ENCODE measurements around the gene THSD4. TPM values are rescaled to one million over a fixed set of nuclear protein-coding genes. Genes with fewer than 3 reads are reported as not detected.
A peak's percentile ranks its signal among the peaks of the same experiment; 100 is the strongest.

THSD4 gene
- total and polyA plus RNA-seq, 2 of the 8 experiments (the other 6 are each of a cell fraction or from before 2014, with no cell fraction given) = 2.5 to 6.2 TPM

DNA sequence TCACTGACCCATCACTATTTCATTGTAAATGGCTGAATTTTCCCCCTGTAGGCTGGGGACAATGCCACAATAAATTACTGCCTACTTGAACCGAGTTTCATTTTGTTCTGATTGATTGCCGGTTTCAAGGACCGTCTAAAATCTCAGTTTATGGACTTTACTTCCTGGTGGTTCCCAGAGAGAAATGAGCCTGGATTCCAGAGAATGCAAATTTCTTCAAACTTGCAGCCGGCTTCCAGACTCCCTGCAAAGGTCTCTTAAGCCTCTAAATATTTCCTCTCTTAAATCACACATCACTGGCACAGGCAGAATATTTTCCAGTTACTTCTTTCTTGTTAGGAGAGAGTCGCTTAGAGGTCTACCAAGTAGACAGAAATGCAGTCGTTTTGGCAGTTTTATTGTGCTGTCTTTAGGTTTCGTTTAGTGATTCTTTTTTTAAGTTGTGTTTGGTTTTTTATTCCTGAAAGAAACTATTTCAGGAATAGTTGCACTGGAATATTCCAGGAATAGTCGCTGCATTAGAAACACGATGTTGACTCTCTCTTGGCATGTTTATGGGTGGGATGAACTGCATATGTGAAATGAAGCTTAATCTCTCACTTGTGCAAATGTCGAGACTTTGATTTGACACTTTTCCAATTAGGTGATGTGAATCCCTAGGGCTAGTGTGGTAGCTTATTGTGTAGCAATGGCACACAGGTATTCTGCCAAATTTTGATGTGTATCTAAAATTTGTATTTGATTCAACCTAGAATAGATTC is 411.0 kb downstream of the THSD4 start:
- Histone ChIP-seq H3K4ac (replicated peaks; ENCODE audit: insufficient read length, low read depth, low read length) (no peak overlapping the region), H3K56ac (replicated peaks; ENCODE audit: insufficient read length, low read depth, low read length) (no peak overlapping the region), H3K4me3 (ENCODE audit: extremely low read depth in 1 of 4, insufficient read depth in 2 of 4, low read depth in 3 of 4, low read length in 4 of 4) (no peak overlapping the region), H2AFZ (ENCODE audit: low read length) (no peak overlapping the region), H3K36me3 (ENCODE audit: control insufficient read depth in 2 of 4, insufficient read depth in 4 of 4, low read length in 3 of 4) (no peaks in the 10 kb centered on the region), H3K9me3 (ENCODE audit: insufficient read depth in 2 of 2, low read depth in 1 of 2, low read length in 1 of 2) (no peaks in the 10 kb centered on the region), H2BK5ac (ENCODE audit: low read depth, low read length) (no peak overlapping the region), H3K27ac (ENCODE audit: low read depth, low read length) (no peak overlapping the region), H3K4me1 (replicated peaks in 1 of 4; ENCODE audit: control insufficient read depth in 3 of 4, insufficient read depth in 4 of 4, low read length in 3 of 4) (peaks cover 0 to 6% (median 0%) of the 10 kb centered on the region in 4 experiments; a peak in 3 of 7 replicates), H3K79me2 (ENCODE audit: control insufficient read depth in 1 of 2, insufficient read depth in 2 of 2, low read length in 2 of 2) (no peaks in the 10 kb centered on the region), H3K23me2 (ENCODE audit: low read depth, low read length) (no peaks in the 10 kb centered on the region), H4K8ac (ENCODE audit: extremely low read depth, insufficient read depth, low read length) (no peak overlapping the region), H2BK20ac (ENCODE audit: low read length) (no peak overlapping the region), H2BK15ac (ENCODE audit: low read length) (no peak overlapping the region), H2BK12ac (ENCODE audit: low read depth, low read length) (no peak overlapping the region), H3K27me3 (replicated peaks in 1 of 4; ENCODE audit: control insufficient read depth in 3 of 4, extremely low read depth in 1 of 4, insufficient read depth in 3 of 4, low read length in 3 of 4) (no peaks in the 10 kb centered on the region), H3K9ac (replicated peaks in 1 of 4; ENCODE audit: extremely low read depth in 1 of 4, low read depth in 3 of 4, low read length in 3 of 4) (no peak overlapping the region), H3K79me1 (ENCODE audit: low read depth, low read length) (no peaks in the 10 kb centered on the region), H3K23ac (ENCODE audit: insufficient read length) (no peak overlapping the region), H2BK120ac (replicated peaks; ENCODE audit: low read depth, low read length) (no peak overlapping the region), H3K18ac (ENCODE audit: extremely low read depth, low read length) (no peak overlapping the region), H4K5ac (ENCODE audit: insufficient read length, low read depth, low read length) (no peak overlapping the region), H2AK5ac (ENCODE audit: low read depth, low read length) (no peak overlapping the region), H3K4me2 (ENCODE audit: insufficient read depth in 1 of 2, low read depth in 2 of 2, low read length in 2 of 2) (no peak overlapping the region), H4K91ac (replicated peaks; ENCODE audit: insufficient read length, low read length) (no peak overlapping the region), H3K14ac (ENCODE audit: insufficient read length) (no peak overlapping the region), H4K20me1 (replicated peaks in 1 of 2; ENCODE audit: control insufficient read depth in 1 of 2, insufficient read depth in 2 of 2, low read length in 2 of 2) (no peaks in the 10 kb centered on the region)
- WGBS, 2 experiments (ENCODE audit: extremely low coverage in 1 of 2, insufficient coverage in 1 of 2, insufficient read length in 1 of 2, insufficient replicate concordance in 2 of 2, low coverage in 1 of 2, low lambda C conversion rate in 2 of 2, missing lambda C conversion rate in 1 of 2) = 73% methylated on average over 10 of the region's 10 CpGs; no CpG with 5 or more reads in 1 of the 2 experiments
- DNase-seq (ENCODE audit: low read depth in 1 of 2, low spot score in 2 of 2) (no peak), FAIRE-seq (peak; percentile 36)
- POLR2A ChIA-PET (ENCODE audit: partially characterized antibody) = no interaction called here
- CTCF ChIA-PET (ENCODE audit: partially characterized antibody) = interaction anchor here (0.6 to 1.8 kb wide), 8 partner anchors 9 to 514 kb away, joined by 3 to 9 read pairs (median 3); no protein-coding TSS in a partner anchor
- TF ChIP-seq SRF (IDR thresholded peaks at IDR 0.05; ENCODE audit: low read depth, low read length) = no peak
- no peak for TF ChIP-seq CHD2 (IDR thresholded peaks at IDR 0.05; ENCODE audit: low read length)
- no peak for TF ChIP-seq SIN3A (conservative IDR thresholded peaks at IDR 0.05 in 1 of 2, IDR thresholded peaks at IDR 0.05 in 1 of 2; ENCODE audit: low read depth in 1 of 2, low read length in 2 of 2)
- no peak for TF ChIP-seq CBX8 (IDR thresholded peaks at IDR 0.05; ENCODE audit: borderline replicate concordance, low read depth, low read length)
- TF ChIP-seq KDM1A (IDR thresholded peaks at IDR 0.05; ENCODE audit: borderline replicate concordance, low read length) = no peak
- TF ChIP-seq, protein P1, sequence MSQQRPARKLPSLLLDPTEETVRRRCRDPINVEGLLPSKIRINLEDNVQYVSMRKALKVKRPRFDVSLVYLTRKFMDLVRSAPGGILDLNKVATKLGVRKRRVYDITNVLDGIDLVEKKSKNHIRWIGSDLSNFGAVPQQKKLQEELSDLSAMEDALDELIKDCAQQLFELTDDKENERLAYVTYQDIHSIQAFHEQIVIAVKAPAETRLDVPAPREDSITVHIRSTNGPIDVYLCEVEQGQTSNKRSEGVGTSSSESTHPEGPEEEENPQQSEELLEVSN (IDR thresholded peaks at IDR 0.05) = no peak
- no peak for TF ChIP-seq EGR1 (IDR thresholded peaks at IDR 0.05; ENCODE audit: borderline replicate concordance, low read depth, low read length)
- no peak for TF ChIP-seq HDAC6 (IDR thresholded peaks at IDR 0.05; ENCODE audit: low read depth, low read length)
- TF ChIP-seq SP1 (IDR thresholded peaks at IDR 0.05; ENCODE audit: low read depth, low read length) = no peak
- TF ChIP-seq JUN (IDR thresholded peaks at IDR 0.05; ENCODE audit: low read depth, low read length) = no peak
- no peak for TF ChIP-seq SP2 (IDR thresholded peaks at IDR 0.05; ENCODE audit: low read length)
- no peak for TF ChIP-seq PHF8 (conservative IDR thresholded peaks at IDR 0.05; ENCODE audit: low read depth, low read length)

Measured in H1 (cell line).